Sciatic nerve (tissue), 2 donors: ENCODE results near the gene OR10K2. TPM values are rescaled to one million over a fixed set of nuclear protein-coding genes. Genes with fewer than 3 reads are reported as not detected.
A peak's percentile ranks its signal among the peaks of the same experiment; 100 is the strongest.
"Not testable (repeated sequence)": the region's sequence is repeated elsewhere in the genome, so short reads cannot be mapped to it uniquely, and the experiment has no call there.

ENCODE experiments used
- ATAC-seq: fragments of 200-7000 bp; cut with Tn5 transposase; one replicate; pipeline ENCODE4 v1.9.1; 2020; ENCODE audit warnings: mild to moderate bottlenecking, moderate library complexity
- DNase-seq: peaks from one replicate; pipeline ENCODE4 v3.0.0-alpha.2; 2020; ENCODE audit warnings: low spot score
- intact Hi-C: fragments of 100-400 bp; cut with DNase I; formaldehyde crosslinking; loops from one replicate; pipeline ENCODE4 v1.14.2; 2022
- total RNA-seq: library from RNA; stranded (reverse); fragmentation: NEBNext Ultra II Directional; extraction: Animal tissue kit (Norgen Biotek cat#: 25700); gene quantifications from one replicate; pipeline ENCODE4 v1.2.1, GENCODE V29; 2021
- donor health status: DM: no; HTN: no; CAD: no.
- donor health status: DM: no; HTN: no; CAD: no.

The OR10K2 gene
- not detected for total RNA-seq

DNA sequence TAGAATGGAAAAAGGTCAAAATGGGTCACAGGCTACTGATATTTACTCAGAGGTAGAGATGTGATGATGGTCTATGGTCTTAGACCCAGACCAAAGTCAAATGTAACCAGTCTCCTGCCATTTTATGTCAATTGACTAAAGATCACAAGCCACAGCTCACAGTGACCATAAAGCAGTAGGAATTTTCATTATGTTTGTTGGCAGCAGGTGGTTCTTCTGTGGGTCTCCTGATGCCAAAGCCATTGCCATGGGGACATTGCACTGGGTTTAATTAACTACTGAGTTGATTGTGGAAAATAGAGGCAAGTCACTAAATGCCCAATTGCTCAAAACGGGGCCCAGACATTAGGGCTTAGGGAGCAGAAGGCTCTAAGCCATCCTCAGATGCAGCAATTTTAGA is at the start of gene OR10K2:
Gene OR10K2 (minus strand): TSS at position 101 of the 400 bp plus-strand sequence. CDS start 5,371 bp downstream, outside the sequence.
- no peak for DNase-seq
- intact Hi-C loops, result no loop called here
- no peak for ATAC-seq

DNA sequence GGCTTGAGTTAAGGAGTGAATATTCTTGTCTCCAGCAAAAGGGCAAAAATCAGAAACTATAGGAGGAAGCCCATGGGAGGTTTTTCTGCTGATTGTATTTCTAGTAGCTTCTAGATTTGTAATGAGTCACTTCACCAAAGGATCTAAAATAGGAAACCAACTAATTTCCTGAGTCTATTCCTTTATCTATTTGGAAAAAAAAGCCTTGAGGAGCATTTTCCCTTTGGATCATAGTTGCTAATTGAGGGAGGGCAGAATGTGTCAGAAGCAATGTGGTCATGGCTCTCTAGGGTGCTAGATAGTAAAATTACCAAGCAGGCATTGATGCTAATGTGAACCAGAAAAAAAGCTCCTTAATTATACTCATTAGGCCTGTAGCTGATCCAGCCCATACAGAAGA is 45.9 kb upstream of the OR10K2 start, which contains the start of gene OR10R2:
Gene OR10R2 (plus strand): TSS at position 301 of the 400 bp plus-strand sequence. CDS start 106 bp downstream, outside the sequence.
- DNase-seq (no peak), ATAC-seq (no peak)
- intact Hi-C loops, result no loop called here

DNA sequence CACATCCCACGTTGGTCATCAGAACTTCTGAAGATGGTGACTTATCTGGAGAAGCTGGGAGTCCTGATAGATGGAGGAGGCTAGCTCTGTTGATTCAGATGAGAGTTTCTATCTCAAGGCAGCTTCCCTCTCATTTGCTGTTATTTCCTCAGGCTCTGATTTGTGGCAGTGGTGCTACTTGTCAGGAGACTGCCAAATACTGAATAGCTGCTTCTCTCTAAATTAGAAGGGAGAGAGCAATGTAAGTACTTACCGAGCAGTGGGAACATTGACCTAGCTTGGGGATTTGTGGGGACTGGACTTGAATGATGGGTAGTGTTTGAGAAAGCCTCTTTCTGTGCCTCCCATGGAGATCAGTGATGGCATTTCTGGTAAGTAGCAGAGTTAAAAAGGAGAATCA is 35.5 kb upstream of the OR10K2 start, which contains the start of gene OR10K1:
Gene OR10K1 (plus strand): TSS at position 301 of the 400 bp plus-strand sequence. CDS start 3,728 bp downstream, outside the sequence.
- no peak for DNase-seq
- no peak for ATAC-seq
- intact Hi-C loops, result no loop called here

DNA sequence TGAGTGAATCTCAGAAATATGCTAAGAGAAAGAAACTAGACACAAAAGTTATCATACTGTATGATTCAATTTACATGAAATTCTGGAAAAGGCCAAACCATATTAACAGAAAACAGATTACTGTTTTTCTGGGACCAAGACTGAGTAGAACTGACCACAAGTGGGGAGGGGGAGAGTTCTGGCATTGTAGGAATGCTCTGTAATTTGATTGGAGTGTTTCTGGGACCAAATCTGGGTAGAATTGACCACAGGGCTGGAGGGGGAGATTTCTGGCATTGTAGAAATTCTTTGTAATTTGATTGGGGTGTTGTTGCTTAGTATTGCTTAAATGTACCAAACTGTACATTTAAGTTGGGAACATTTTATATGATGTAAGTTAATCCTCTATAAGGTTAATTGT is 32.2 kb upstream of the OR10K2 start:
- DNase-seq, result no peak
- no peak for ATAC-seq
- intact Hi-C loops, result no loop called here

- DNase-seq, result no peak
- ATAC-seq, result no peak
- intact Hi-C loops, result no loop called here
Measured at GRCh38 chr1:158457246-158457645, 31.2 kb upstream of the OR10K2 start.

- intact Hi-C loops, result no loop called here
- DNase-seq (no peak), ATAC-seq (no peak)
Measured at GRCh38 chr1:158454537-158454936, 28.5 kb upstream of the OR10K2 start.

- intact Hi-C loops, result no loop called here
- no peak for DNase-seq
- ATAC-seq, result no peak
Measured at GRCh38 chr1:158445376-158445775, 19.3 kb upstream of the OR10K2 start.

- DNase-seq (no peak), ATAC-seq (no peak)
- intact Hi-C loops, result no loop called here
Measured at GRCh38 chr1:158434741-158435140, 8.7 kb upstream of the OR10K2 start.

GRCh38 chr1:158430163-158430562 is 4.1 kb upstream of the OR10K2 start:
- ATAC-seq, intact Hi-C loops, DNase-seq: not testable (repeated sequence)

DNA sequence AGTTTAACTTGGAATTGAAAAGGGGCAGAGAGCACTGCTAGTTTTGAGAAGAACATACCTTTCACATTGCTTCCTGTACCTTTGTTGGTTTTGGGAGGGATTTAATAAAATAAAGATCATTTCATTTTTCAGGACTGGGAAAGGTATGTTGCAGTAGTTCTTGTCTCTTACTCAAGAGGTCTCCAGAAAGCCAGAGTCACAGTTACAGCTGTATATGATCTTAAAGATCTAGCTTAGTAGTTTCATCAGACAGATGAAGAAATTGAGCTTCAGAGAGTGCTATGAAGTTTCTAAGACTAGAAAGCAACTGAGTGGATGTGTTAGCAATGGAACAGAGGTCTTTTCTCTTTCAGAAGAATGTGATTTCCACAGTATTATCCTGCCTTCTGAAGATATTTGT is 1.0 kb downstream of the OR10K2 start:
- ATAC-seq (no peak), DNase-seq (no peak)
- intact Hi-C loops, result no loop called here

- ATAC-seq (no peak), DNase-seq (no peak)
- intact Hi-C loops, result no loop called here
Measured at GRCh38 chr1:158422212-158422611, 3.8 kb downstream of the OR10K2 start.

DNA sequence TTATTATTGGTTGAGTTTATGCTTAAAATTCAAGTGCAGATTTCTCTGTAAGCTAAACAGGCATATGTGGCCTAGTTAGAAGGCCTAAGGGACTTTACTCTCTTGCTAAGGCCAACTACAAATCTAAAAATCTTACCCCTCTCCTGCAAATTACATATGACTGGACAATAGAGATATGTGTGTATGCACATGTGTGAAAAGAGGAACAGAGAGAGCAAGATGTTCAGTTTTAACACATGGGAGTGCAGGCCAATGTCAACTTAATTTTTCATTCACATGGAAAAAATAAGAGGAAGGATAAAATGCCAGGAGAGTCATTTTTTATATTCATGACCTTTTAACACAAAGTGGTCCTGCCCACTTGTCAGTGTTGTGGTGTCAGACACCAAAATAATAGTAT is 8.5 kb downstream of the OR10K2 start:
- intact Hi-C loops, result no loop called here
- DNase-seq (no peak), ATAC-seq (no peak)

DNA sequence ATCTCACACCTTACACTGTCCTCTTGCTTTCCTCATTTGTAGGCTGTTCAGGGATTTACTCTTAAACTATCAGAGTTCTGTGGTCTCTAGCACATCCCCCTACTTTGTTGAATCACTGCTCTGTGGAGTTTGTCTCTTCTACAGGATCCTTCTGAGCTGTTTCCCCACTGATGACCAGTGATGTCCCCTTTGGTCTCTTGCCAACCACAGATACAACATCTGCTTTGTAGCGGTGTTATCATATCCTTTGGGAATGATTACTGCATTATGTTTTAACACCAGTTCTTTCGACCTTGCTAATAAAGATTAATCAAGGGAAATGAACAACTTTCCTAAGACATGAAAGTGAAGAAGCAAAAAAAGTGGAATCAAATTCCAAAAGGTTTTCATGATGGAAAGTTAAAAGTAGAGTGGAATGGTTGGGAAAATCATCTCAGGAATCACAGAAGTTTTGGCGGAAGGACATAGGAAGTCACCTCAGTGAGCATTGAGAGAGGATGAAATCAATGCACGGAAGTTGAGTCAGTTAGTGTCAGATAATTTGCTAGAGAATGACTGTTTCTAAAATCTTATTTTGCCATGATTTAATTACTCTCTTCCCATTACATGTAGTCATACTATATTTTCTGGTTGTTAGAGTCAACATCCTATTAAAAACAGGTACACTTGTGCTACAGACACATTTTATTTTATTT is 11.2 kb downstream of the OR10K2 start:
- DNase-seq (no peak), ATAC-seq (no peak)
- intact Hi-C loops, result no loop called here

GRCh38 chr1:158407092-158407491 is 18.9 kb downstream of the OR10K2 start:
- ATAC-seq (no peak), DNase-seq (no peak)
- intact Hi-C loops, result no loop called here

DNA sequence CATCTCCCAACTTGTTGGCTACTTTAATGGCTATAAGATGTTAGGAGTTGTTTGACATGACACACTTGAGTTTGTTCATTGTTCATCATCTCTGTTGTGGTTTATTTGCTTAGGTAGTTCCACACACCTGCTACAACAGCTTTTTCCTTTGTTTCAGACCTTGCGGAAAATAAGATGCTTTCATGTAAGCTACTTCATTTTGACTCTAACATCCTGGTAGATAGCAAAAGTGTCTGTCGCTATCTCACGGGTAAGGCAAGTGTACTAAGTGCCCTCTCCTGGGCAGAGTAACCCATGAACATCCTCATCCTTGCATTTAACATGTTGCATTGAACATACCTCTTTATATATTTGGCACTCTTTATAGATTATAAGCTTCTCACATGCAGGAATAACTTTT is 25.2 kb downstream of the OR10K2 start:
- ATAC-seq, result no peak
- DNase-seq, result no peak
- intact Hi-C loops, result no loop called here

- no peak for ATAC-seq
- intact Hi-C loops, result no loop called here
- DNase-seq, result no peak
Measured at GRCh38 chr1:158398818-158399514, 27.1 kb downstream of the OR10K2 start, which contains the start of gene OR10T2. Gene OR10T2 (minus strand): TSS chr1:158399466. CDS start chr1:158399466, 0 bp downstream.

DNA sequence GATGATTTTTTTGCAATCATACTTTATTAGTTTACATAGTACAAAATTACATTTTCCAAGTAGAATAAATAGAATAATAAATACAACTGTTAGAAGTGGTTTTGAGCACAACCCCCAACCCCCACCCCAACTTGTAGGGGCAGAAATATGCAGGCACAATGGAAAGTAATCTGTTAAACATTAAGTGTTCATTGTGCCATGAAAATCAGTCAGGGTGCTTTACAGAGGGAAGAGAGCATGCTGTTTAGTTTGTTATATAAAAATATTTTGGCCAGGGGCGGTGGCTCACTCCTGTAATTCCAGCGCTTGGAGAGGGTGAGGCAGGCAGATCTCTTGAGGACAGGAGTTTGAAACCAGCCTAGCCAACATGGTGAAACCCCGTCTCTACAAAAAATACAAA is 29.4 kb downstream of the OR10K2 start:
- intact Hi-C loops, result no loop called here
- ATAC-seq (no peak), DNase-seq (no peak)

DNA sequence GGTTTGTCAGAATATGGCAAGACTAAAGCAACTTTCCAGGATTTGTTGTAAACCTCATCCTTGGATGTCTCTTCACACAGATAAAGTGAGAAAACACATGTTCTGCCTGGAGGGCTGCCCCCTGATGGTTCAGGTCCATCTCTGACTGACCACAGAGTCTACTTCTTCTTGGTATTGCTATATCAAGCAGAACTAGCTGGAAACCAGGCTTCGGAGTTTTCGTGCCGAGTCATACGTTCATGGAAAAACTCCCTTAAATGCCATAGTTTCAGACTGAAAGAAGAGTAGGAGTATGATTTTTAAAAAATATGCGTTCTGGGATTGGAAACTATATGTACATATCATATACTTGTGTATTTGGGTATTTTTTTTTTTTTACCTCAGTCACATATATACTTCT is 32.6 kb downstream of the OR10K2 start:
- intact Hi-C loops, result no loop called here
- DNase-seq, result no peak
- no peak for ATAC-seq

GRCh38 chr1:158391099-158391498 is 34.9 kb downstream of the OR10K2 start:
- intact Hi-C loops, result no loop called here
- ATAC-seq, result peak; percentile 81
- no peak for DNase-seq

- intact Hi-C loops, result no loop called here
- no peak for DNase-seq
- ATAC-seq, result no peak
Measured at GRCh38 chr1:158390331-158390730, 35.7 kb downstream of the OR10K2 start.
